TTC549 (cell line): ENCODE results near the gene C10orf53.
"Not testable (repeated sequence)": the region's sequence is repeated elsewhere in the genome, so short reads cannot be mapped to it uniquely, and the experiment has no call there.

Experiments
- FAIRE-seq: peaks from 2 replicates; lab custom pipeline; 2012; peaks lifted over from hg19 to GRCh38; lab: Jason Lieb, UNC

C10orf53 gene

GRCh38 chr10:49688261-49688846 lies 8.9 kb downstream of the C10orf53 start:
- no peak for FAIRE-seq

- no peak for FAIRE-seq
Observed at GRCh38 chr10:49688920-49689319, 9.5 kb downstream of the C10orf53 start.

GRCh38 chr10:49689882-49690510 lies 10.5 kb downstream of the C10orf53 start:
- no peak for FAIRE-seq

GRCh38 chr10:49690698-49691356 lies 11.4 kb downstream of the C10orf53 start:
- FAIRE-seq: no peak

GRCh38 chr10:49691588-49691987 lies 12.1 kb downstream of the C10orf53 start:
- FAIRE-seq: no peak

GRCh38 chr10:49694466-49694865 lies 15.0 kb downstream of the C10orf53 start:
- no peak for FAIRE-seq

- no peak for FAIRE-seq
Observed at GRCh38 chr10:49696311-49696710, 16.9 kb downstream of the C10orf53 start.

- no peak for FAIRE-seq
Observed at GRCh38 chr10:49698679-49699078, 19.2 kb downstream of the C10orf53 start.

GRCh38 chr10:49700211-49700610 lies 20.8 kb downstream of the C10orf53 start:
- FAIRE-seq: no peak

- FAIRE-seq: no peak
Observed at GRCh38 chr10:49700997-49701396, 21.5 kb downstream of the C10orf53 start.

- FAIRE-seq: no peak
Observed at GRCh38 chr10:49707585-49707984, 28.1 kb downstream of the C10orf53 start.

GRCh38 chr10:49709934-49710333 lies 30.5 kb downstream of the C10orf53 start:
- no peak for FAIRE-seq

GRCh38 chr10:49710966-49711365 lies 31.5 kb downstream of the C10orf53 start:
- FAIRE-seq: no peak

GRCh38 chr10:49711481-49711880 lies 32.0 kb downstream of the C10orf53 start:
- FAIRE-seq: no peak

- FAIRE-seq: no peak
Observed at GRCh38 chr10:49713266-49713665, 33.8 kb downstream of the C10orf53 start.

GRCh38 chr10:49715157-49715556 lies 35.7 kb downstream of the C10orf53 start:
- FAIRE-seq: not testable (repeated sequence)

- no peak for FAIRE-seq
Observed at GRCh38 chr10:49726593-49726992, 47.1 kb downstream of the C10orf53 start.

- FAIRE-seq: no peak
Observed at GRCh38 chr10:49733866-49734265, 54.4 kb downstream of the C10orf53 start.

GRCh38 chr10:49734676-49735075 lies 55.2 kb downstream of the C10orf53 start:
- no peak for FAIRE-seq

GRCh38 chr10:49735161-49735560 lies 55.7 kb downstream of the C10orf53 start:
- FAIRE-seq: no peak

GRCh38 chr10:49735848-49736563 lies 56.6 kb downstream of the C10orf53 start:
- FAIRE-seq: no peak

- FAIRE-seq: no peak
Observed at GRCh38 chr10:49736564-49737113, 57.2 kb downstream of the C10orf53 start.
